OCI-LY3 (cell line): ENCODE results near the gene SLC10A1.

Experiments
- H2AFZ ChIP-seq: fragments of 200-600, 300-600 bp; shearing (Covaris generic); 2 replicates; pipeline ENCODE4 v1.6.0; 2014; ENCODE audit warnings: antibody characterized with exemption, low read depth, low read length
- H3K27ac ChIP-seq: fragments of 200-600, 300-600 bp; sonication (generic); 2 replicates; pipeline ENCODE4 v1.5.1; 2014; ENCODE audit warnings: mild to moderate bottlenecking, low read length, moderate library complexity, mixed read lengths
- H3K27me3 ChIP-seq: fragments of 200-600, 300-600 bp; sonication (generic); 2 replicates; pipeline ENCODE4 v1.6.1; 2014; ENCODE audit warnings: low read depth, low read length, mixed read lengths
- H3K36me3 ChIP-seq: fragments of 200-600, 300-600 bp; sonication (generic); replicated peaks from 2 replicates; pipeline ENCODE3; 2014; ENCODE audit warnings: low read depth, low read length, mixed read lengths
- H3K4me1 ChIP-seq: fragments of 300-600, 200-600 bp; sonication (generic); 2 replicates; pipeline ENCODE4 v1.6.1; 2014; ENCODE audit warnings: low read length, mixed read lengths
- H3K4me2 ChIP-seq: fragments of 200-600, 300-600 bp; sonication (generic); 2 replicates; pipeline ENCODE4 v1.6.1; 2014; ENCODE audit warnings: low read length, mixed read lengths
- H3K4me3 ChIP-seq: fragments of 300-600, 200-600 bp; sonication (generic); 2 replicates; pipeline ENCODE4 v1.5.1; 2014; ENCODE audit warnings: antibody characterized with exemption, mild to moderate bottlenecking, low read length, moderate library complexity
- H3K79me2 ChIP-seq: fragments of 300-600, 200-600 bp; shearing (Covaris generic); 2 replicates; pipeline ENCODE4 v1.6.1; 2014; ENCODE audit warnings: mild to moderate bottlenecking, low read length, mixed read lengths
- H3K9ac ChIP-seq: fragments of 300-600, 200-600 bp; shearing (Covaris generic); 2 replicates; pipeline ENCODE4 v1.6.0; 2014; ENCODE audit warnings: mild to moderate bottlenecking, low read length, moderate library complexity
- H3K9me3 ChIP-seq: fragments of 200-600, 300-600 bp; shearing (Covaris generic); 2 replicates; pipeline ENCODE4 v1.6.1; 2014; ENCODE audit warnings: low read length, mixed read lengths; ENCODE audit not compliant: insufficient read depth
- H4K20me1 ChIP-seq: fragments of 200-600, 300-600 bp; sonication (generic); 2 replicates; pipeline ENCODE4 v1.6.1; 2016; ENCODE audit warnings: low read length, mixed read lengths; ENCODE audit not compliant: insufficient read depth
- EZH2phosphoT487 ChIP-seq: fragments of 200-600 bp; shearing (Covaris generic); IDR thresholded peaks from 2 replicates; pipeline ENCODE4 v1.6.1; 2018; ENCODE audit warnings: antibody characterized with exemption, mixed run types, low read depth
- TF ChIP-seq, protein P1 (sequence below): fragments of 200-600, 300-600 bp; sonication (generic); IDR thresholded peaks from 2 replicates; pipeline ENCODE4 v1.5.1; 2014; ENCODE audit warnings: antibody characterized with exemption, low read length, low read depth

The SLC10A1 gene

GRCh38 chr14:69771136-69771535 is 25.9 kb downstream of the SLC10A1 start:
- peaks cover 16% of the 10 kb centered on the region for H4K20me1 ChIP-seq
- H3K79me2 ChIP-seq = peaks cover 43% of the 10 kb centered on the region
- no peak overlapping the region for H3K4me2 ChIP-seq
- H3K9ac ChIP-seq = no peak overlapping the region
- no peaks in the 10 kb centered on the region for H3K27me3 ChIP-seq
- no peak overlapping the region for H3K27ac ChIP-seq
- no peak overlapping the region for H2AFZ ChIP-seq
- peaks cover 13% of the 10 kb centered on the region for H3K4me1 ChIP-seq
- TF ChIP-seq EZH2phosphoT487 = no peak
- TF ChIP-seq, protein P1, sequence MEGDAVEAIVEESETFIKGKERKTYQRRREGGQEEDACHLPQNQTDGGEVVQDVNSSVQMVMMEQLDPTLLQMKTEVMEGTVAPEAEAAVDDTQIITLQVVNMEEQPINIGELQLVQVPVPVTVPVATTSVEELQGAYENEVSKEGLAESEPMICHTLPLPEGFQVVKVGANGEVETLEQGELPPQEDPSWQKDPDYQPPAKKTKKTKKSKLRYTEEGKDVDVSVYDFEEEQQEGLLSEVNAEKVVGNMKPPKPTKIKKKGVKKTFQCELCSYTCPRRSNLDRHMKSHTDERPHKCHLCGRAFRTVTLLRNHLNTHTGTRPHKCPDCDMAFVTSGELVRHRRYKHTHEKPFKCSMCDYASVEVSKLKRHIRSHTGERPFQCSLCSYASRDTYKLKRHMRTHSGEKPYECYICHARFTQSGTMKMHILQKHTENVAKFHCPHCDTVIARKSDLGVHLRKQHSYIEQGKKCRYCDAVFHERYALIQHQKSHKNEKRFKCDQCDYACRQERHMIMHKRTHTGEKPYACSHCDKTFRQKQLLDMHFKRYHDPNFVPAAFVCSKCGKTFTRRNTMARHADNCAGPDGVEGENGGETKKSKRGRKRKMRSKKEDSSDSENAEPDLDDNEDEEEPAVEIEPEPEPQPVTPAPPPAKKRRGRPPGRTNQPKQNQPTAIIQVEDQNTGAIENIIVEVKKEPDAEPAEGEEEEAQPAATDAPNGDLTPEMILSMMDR = no peak
- H3K9me3 ChIP-seq = no peaks in the 10 kb centered on the region
- no peak overlapping the region for H3K4me3 ChIP-seq
- H3K36me3 ChIP-seq = peaks cover 74% of the 10 kb centered on the region

GRCh38 chr14:69770559-69770958 is 26.5 kb downstream of the SLC10A1 start:
- H3K9me3 ChIP-seq = no peaks in the 10 kb centered on the region
- H3K4me2 ChIP-seq = no peak overlapping the region
- no peaks in the 10 kb centered on the region for H3K27me3 ChIP-seq
- no peak overlapping the region for H3K9ac ChIP-seq
- peaks cover 42% of the 10 kb centered on the region for H3K79me2 ChIP-seq
- no peak overlapping the region for H2AFZ ChIP-seq
- no peak overlapping the region for H3K27ac ChIP-seq
- H3K36me3 ChIP-seq = peaks cover 68% of the 10 kb centered on the region
- peaks cover 14% of the 10 kb centered on the region for H4K20me1 ChIP-seq
- no peak overlapping the region for H3K4me3 ChIP-seq
- peaks cover 13% of the 10 kb centered on the region for H3K4me1 ChIP-seq
- TF ChIP-seq, protein P1 = no peak
- TF ChIP-seq EZH2phosphoT487 = no peak

DNA sequence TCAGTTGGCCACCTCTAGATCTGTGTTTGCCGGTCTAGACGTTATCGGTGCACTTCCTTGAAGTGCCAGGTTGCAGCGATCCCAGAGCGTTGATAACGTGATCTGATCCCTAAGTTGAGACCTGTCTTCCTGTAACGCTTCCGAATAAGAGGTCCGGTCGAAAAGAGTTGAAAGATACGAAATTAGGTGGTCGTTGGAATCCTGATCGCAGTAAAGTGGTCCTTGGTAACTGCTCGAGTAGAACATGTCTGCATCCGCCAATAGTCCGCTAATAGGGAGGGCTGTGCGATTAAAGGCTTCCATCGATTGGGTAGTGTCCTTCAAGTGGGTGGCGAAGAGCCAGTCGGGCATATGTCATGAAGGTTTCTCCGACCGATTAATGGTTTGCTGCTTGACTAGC is 27.4 kb downstream of the SLC10A1 start:
- H3K4me2 ChIP-seq = no peak overlapping the region
- no peak overlapping the region for H3K9ac ChIP-seq
- no peaks in the 10 kb centered on the region for H3K9me3 ChIP-seq
- H3K27me3 ChIP-seq = no peaks in the 10 kb centered on the region
- H2AFZ ChIP-seq = no peak overlapping the region
- H3K4me1 ChIP-seq = peaks cover 13% of the 10 kb centered on the region
- H4K20me1 ChIP-seq = peaks cover 14% of the 10 kb centered on the region
- no peak overlapping the region for H3K4me3 ChIP-seq
- TF ChIP-seq, protein P1 = no peak
- TF ChIP-seq EZH2phosphoT487 = no peak
- peaks cover 42% of the 10 kb centered on the region for H3K79me2 ChIP-seq
- H3K27ac ChIP-seq = no peak overlapping the region
- peaks cover 62% of the 10 kb centered on the region for H3K36me3 ChIP-seq

DNA sequence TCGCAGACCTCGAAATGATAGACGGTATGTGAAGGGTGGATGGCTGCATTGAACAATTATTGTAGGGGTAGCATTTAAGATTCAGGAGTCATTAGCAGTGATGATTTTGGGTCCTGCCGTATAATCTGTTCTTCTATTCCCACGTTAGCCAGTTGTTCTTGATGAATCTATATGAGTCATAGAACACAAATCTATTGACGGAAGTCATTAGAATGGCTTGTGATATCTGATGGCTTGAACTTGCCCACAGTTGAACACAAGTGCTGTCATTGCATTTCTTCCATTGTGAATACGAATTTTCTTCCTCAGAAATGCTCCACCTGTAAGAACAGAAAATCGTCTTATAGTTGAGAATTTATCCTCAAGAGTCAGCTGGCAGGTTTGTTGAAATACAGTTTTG is 28.2 kb downstream of the SLC10A1 start:
- Histone ChIP-seq H3K27me3 (no peaks in the 10 kb centered on the region), H3K4me3 (peak overlapping the region; percentile 90; the same call in 1 of the 2 replicates), H3K4me1 (peaks cover 13% of the 10 kb centered on the region), H3K9me3 (no peaks in the 10 kb centered on the region), H3K4me2 (peak overlapping the region; percentile 86; the same call in 1 of the 2 replicates), H3K79me2 (peaks cover 42% of the 10 kb centered on the region), H3K9ac (no peak overlapping the region), H4K20me1 (peaks cover 14% of the 10 kb centered on the region), H2AFZ (no peak overlapping the region), H3K36me3 (peaks cover 57% of the 10 kb centered on the region), H3K27ac (no peak overlapping the region)
- TF ChIP-seq EZH2phosphoT487 = no peak
- TF ChIP-seq, protein P1 = no peak
